Peyer's patch (tissue), 4 donors: Measurements from ENCODE around the gene TSPAN4.

Experiments
- CTCF ChIP-seq, 6 experiments: fragments of 450-650 bp in 4 of 6; fragments of 200-600 bp in 2 of 6; sonication (generic) in 1 of 6; IDR thresholded peaks; one replicate each; pipeline ENCODE4 v1.5.1; 2017 to 2019; ENCODE audit warnings: antibody characterized with exemption in 6 of 6, mild to moderate bottlenecking in 3 of 6, moderate library complexity in 1 of 6
- POLR2A ChIP-seq, 2 donors: fragments of 450-650 bp; IDR thresholded peaks; one replicate each; pipeline ENCODE4 v1.5.1; 2017; ENCODE audit warnings: antibody characterized with exemption in 2 of 2, mild to moderate bottlenecking in 2 of 2, moderate library complexity in 2 of 2

GRCh38 chr11:819129-819931, 23.3 kb upstream of the TSPAN4 start:
- TF ChIP-seq POLR2A (IDR thresholded peaks at IDR 0.05), result peak; percentile 89 to 92
- peak in 4 of 6 experiments; percentile 24 to 47 (median 42) for TF ChIP-seq CTCF (IDR thresholded peaks at IDR 0.05)
